GOT3 (cell line): Measurements from ENCODE around the gene PIGK.
"Not testable (repeated sequence)": the region's sequence is repeated elsewhere in the genome, so short reads cannot be mapped to it uniquely, and the experiment has no call there.

Experiments used
- DNase-seq: peaks from one replicate; lab custom pipeline; 2025; ENCODE audit warnings: mixed read lengths; lab: John Stamatoyannopoulos, UW

PIGK gene

GRCh38 chr1:77193951-77194350, 25.3 kb downstream of the PIGK start:
- DNase-seq: no peak

DNA sequence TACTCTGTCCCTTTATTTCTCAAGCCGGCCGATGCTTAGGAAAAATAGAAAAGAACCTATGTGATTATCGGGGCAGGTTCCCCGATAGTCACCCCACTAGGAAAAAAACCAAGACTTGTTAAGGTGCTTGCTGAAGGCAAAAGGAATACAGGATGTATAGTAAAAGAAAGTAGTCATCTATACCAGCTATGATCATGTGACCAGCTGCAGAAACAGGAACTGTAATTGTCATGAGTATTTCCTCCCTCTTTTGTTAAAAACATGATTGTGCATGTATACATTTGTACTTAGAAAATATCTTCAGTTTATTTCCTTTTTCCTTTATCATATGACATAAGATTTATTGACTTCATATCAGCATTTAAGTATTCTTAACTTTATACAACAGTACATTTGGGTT, 30.5 kb downstream of the PIGK start:
- no peak for DNase-seq

DNA sequence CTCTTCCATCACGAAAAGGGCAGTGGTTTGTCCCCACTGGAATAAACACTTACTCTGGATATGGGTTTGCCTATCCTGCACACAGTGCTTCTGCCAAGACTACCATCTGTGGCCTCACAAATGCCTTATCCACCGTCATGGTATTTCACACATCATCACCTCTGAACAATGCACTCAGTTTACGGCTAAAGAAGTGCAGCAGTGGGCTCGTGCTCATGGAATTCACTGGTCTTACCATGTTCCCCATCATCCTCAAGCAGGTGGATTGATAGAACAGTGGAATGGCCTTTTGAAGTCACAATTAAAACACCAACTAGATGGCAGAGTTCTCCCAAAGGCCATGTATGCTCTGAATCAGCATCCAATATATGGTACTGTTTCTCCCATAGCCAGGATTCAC, 32.3 kb downstream of the PIGK start:
- DNase-seq: not testable (repeated sequence)

- no peak for DNase-seq
These were observed 37.1 kb downstream of the PIGK start for GRCh38 chr1:77182083-77182482.

- no peak for DNase-seq
These were observed 39.6 kb downstream of the PIGK start for GRCh38 chr1:77179632-77180031.

DNA sequence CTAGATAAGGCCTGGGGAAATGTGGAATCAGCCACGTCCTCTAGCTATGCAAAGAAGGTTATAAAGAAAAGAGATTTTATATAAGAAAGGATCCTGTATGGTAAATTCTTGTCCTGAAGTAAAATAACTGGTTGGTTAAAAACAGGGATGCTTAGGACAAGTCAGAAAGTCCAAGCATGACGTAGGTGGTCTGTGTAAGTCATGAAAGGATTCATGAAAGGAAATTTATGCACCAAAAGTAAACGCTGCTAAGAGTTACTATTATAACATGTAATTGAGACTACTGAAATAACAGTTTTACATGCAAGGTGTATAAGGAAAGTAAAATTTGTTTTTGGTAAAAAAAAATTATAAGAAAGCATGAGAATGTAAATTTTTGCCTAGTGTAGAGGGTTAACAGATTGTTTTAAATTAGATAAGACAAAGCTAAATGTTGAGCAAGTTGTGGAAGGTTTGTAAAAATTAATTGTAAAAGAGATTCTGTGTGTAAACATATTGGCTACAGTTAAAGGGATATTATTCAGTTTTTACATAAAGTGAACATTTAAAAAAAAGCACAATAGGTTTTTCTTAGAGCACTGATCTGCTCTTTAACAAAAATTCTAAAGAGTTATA, 43.9 kb downstream of the PIGK start:
- no peak for DNase-seq

- DNase-seq: no peak
These were observed 48.5 kb downstream of the PIGK start for GRCh38 chr1:77170687-77171086.

DNA sequence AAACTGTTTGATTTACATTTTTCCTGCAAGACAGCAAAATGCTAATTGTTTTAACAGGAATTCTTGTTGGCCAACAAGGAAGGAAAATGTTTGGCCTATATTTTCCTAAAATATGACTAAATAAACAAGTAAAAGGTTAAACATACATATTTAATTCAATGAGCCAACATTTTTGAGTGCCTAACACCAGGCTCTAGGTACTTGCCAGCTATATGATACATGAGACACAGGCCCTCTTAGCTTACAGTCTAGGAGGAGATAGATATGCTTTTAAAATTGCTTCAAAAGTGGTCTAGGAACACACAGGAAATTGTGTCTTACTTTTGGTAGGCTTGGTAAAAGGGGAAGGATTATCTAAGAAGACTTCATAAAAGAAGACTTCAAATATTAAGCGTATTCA, 50.9 kb downstream of the PIGK start:
- DNase-seq: no peak

DNA sequence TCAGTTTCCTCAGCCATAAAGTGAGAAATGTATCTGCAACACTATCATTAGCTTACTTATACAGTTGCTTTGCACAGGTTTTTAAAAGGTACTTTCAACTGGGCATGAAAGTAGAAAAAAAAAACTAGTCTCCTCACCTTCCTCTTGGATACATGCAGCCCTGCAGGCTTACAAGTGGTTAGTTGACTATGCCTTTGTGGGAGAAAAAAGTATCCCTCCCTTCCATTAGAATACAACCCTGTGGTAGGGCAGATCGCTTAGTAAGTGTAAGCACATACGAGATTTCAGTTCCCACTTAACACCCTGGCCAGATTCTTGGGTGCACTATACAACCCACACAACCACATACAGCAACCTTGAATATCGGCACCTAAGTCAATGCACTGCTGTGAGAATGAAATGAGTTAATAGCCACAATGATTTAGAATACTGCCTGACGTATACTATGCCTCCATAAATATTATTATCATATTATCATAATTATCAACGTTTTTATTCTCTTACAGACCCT, 54.7 kb downstream of the PIGK start:
- no peak for DNase-seq

- DNase-seq: not testable (repeated sequence)
These were observed 59.5 kb downstream of the PIGK start for GRCh38 chr1:77159706-77160105.

- DNase-seq: no peak
These were observed 63.0 kb downstream of the PIGK start for GRCh38 chr1:77156214-77156613.

GRCh38 chr1:77146270-77146669, 73.0 kb downstream of the PIGK start:
- DNase-seq: no peak

GRCh38 chr1:77143529-77144121, 75.6 kb downstream of the PIGK start:
- no peak for DNase-seq

DNA sequence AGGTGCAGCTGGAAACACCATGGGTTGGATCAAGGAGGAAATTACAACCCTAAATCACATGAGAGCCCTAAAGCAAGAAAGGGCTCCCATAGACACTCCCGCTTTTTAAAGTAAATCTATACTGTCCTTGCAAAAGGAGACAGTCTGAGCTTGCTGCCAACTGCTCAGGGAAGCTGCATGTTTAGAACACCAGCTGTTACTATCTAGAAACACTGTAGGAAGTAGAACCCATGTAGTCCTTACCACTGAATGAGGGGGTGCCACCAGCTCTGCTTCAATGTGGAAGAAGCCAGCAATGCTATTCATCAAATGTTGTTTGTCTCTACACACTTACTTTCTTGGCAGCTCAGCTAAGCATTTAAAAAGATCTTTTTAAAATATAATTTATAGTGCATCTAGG, 79.8 kb downstream of the PIGK start:
- no peak for DNase-seq

DNA sequence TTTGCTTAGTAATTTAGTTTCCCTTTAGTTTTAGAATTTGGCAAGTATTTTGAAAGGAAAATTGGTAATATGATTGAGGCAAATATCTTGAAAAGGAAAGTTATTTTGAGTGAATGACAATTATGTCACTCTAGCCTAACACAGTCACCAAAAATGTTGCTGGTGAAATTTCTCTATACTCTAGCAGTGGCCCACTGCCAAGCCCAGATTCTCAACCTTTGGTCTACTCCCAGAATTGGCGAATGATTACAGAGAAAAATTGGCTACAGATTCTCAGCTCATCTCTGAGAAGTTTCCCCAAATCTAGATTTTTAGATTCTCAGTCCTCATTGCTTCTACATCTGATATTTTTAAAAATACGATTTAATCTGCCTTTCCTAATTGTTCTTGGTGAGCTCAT, 84.9 kb downstream of the PIGK start:
- no peak for DNase-seq

DNA sequence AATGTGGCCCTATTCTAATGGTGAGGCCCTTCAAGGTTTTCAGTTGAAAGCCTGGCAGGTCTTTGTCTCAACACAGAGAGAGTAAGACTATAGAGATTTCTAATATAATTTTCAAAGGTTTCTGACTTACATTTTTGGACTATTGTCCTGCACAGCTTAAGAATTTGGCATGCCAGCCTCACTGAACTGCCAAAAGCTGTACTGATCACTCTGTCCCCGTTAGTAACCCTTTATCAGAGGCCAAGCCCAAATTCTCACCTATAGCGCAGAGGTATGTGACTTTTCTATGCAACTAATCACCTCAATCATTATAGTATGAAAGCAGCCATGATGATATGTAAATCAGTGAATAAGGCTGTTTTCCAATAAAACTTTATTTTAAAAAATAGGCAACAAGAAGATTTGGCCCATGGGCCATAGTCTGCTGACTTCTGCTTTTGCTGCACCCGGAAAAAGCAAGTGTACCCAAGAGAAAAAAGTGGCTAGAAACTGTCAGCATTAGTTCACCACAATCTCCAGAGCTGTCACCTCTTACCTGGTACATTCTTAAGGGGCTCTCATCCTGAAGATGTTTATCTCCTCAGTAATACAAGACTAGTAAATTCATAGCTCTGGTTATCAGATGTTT, 85.4 kb downstream of the PIGK start:
- DNase-seq: no peak

DNA sequence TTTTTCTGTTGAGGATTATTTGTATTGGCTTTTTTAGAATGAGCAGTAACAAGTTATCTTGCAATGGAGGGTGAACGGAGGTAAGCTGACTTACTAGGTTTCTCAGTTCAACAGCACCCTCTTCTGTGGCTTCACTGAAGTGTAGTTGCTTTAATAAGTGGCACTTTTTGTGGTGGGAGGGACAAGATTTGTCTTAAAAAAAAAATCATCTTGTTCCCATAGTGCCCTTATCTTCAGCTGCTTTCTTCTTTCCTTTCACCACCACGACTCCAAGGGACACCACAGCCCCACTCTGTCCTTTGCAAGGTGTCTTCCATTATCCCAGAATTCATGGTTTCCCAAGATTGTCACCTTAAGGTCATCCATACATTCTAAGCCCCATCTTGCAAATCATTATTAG, 92.9 kb downstream of the PIGK start:
- no peak for DNase-seq

DNA sequence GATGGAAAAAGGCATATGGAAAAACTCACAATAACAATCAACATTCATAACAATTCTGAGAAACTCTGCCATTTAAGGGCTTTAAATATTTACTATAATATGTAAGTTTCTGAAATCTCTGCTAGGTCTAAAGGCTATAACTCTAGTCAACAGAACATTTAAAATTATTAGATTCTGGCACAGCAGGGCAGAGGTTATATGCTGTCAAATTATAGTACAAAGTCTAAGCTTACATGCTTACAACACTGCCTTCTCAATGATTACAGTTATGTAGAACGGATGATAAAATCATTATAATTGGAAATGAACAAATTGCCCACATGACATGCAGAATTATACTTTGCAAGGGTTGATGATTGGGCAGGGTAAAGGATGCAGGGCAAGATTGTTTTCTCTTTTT, 97.7 kb downstream of the PIGK start:
- DNase-seq: no peak

GRCh38 chr1:77120950-77121349, 98.3 kb downstream of the PIGK start:
- DNase-seq: no peak

GRCh38 chr1:77118712-77119111, 100.5 kb downstream of the PIGK start:
- no peak for DNase-seq

DNA sequence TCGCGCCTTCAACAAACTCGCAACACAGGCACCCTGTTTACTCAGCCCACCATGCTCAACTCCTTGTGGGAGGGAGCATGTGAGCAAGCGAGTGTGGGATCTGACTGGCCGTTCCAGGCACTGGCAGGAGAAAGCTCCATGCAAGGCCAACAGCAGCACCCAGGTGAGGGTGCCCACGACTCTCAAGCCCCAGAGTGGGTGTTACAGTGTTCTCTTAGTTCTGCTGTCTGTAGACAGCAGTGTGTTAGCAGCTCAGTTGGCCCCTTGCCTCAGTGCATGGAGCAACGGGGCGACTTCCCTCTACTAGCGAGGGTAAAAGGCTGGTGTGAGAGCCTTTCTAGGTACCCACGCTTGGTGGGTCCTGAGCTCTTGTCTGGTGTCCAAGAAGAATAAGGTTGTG, 114.6 kb downstream of the PIGK start:
- no peak for DNase-seq

GRCh38 chr1:77103486-77103885, 115.7 kb downstream of the PIGK start:
- no peak for DNase-seq

- no peak for DNase-seq
These were observed 118.4 kb downstream of the PIGK start for GRCh38 chr1:77100875-77101274.
